SU-DHL-6 (cell line): Measurements from ENCODE around the gene FAM217B.
A peak's percentile ranks its signal among the peaks of the same experiment; 100 is the strongest.

Experiments used
- H2AFZ ChIP-seq: fragments of 200-600 bp; sonication (generic); 2 replicates; pipeline ENCODE4 v1.6.1; 2014; ENCODE audit warnings: low read depth, mild to moderate bottlenecking, moderate library complexity, mixed read lengths, antibody characterized with exemption, low read length; ENCODE audit not compliant: severe bottlenecking
- H3F3A ChIP-seq: fragments of 200-600 bp; shearing (Covaris generic); 2 replicates; pipeline ENCODE4 v1.6.0; 2016; ENCODE audit warnings: antibody characterized with exemption, mild to moderate bottlenecking; ENCODE audit not compliant: insufficient read depth
- H3K27ac ChIP-seq: fragments of 200-600 bp; sonication (generic); 2 replicates; pipeline ENCODE4 v1.5.1; 2016; ENCODE audit warnings: low read depth, mild to moderate bottlenecking, low read length, moderate library complexity, mixed read lengths
- H3K27me3 ChIP-seq: fragments of 200-600 bp; sonication (generic), shearing (Covaris generic); 2 replicates; pipeline ENCODE4 v1.6.0; 2014; ENCODE audit warnings: mild to moderate bottlenecking, low read length
- H3K36me3 ChIP-seq: fragments of 200-600 bp; sonication (generic); 2 replicates; pipeline ENCODE4 v1.6.1; 2014; ENCODE audit warnings: mild to moderate bottlenecking, low read length, mixed read lengths
- H3K4me2 ChIP-seq: fragments of 300-600, 200-600 bp; shearing (Covaris generic), sonication (generic); 2 replicates; pipeline ENCODE4 v1.6.0; 2014; ENCODE audit warnings: low read length, low read depth, mild to moderate bottlenecking; ENCODE audit not compliant: poor library complexity, severe bottlenecking
- H3K4me3 ChIP-seq: fragments of 200-600 bp; sonication (generic); 2 replicates; pipeline ENCODE4 v1.5.1; 2014; ENCODE audit warnings: antibody characterized with exemption, low read length, mild to moderate bottlenecking, mixed read lengths; ENCODE audit not compliant: insufficient read depth, poor library complexity, severe bottlenecking
- H3K79me2 ChIP-seq: fragments of 200-600 bp; sonication (generic); 2 replicates; pipeline ENCODE4 v1.6.1; 2014; ENCODE audit warnings: mild to moderate bottlenecking, low read length, moderate library complexity; ENCODE audit not compliant: insufficient read depth
- H3K9ac ChIP-seq: fragments of 200-600 bp; sonication (generic); 2 replicates; pipeline ENCODE4 v1.7.0; 2014; ENCODE audit warnings: mild to moderate bottlenecking, low read length
- H3K9me2 ChIP-seq: fragments of 200-600 bp; sonication (generic); replicated peaks from 2 replicates; pipeline ENCODE4 v1.6.1; 2014; ENCODE audit warnings: low read length; ENCODE audit not compliant: insufficient read depth
- H3K9me3 ChIP-seq: fragments of 200-600 bp; sonication (generic); 2 replicates; pipeline ENCODE4 v1.6.1; 2014; ENCODE audit warnings: low read length, mixed read lengths; ENCODE audit not compliant: insufficient read depth
- H4K20me1 ChIP-seq: fragments of 200-600 bp; sonication (generic); 2 replicates; pipeline ENCODE4 v1.6.1; 2014; ENCODE audit warnings: low read depth, mild to moderate bottlenecking, antibody characterized with exemption, low read length, moderate library complexity, mixed read lengths
- CTCF ChIP-seq: fragments of 200-600 bp; sonication (generic); IDR thresholded peaks from one replicate; pipeline ENCODE4 v1.5.1; 2017; ENCODE audit warnings: antibody characterized with exemption, mild to moderate bottlenecking, low read length, moderate library complexity; ENCODE audit not compliant: insufficient read depth, poor library complexity, severe bottlenecking
- EZH2phosphoT487 ChIP-seq: fragments of 200-600 bp; sonication (generic), shearing (Covaris generic); conservative IDR thresholded peaks from 2 replicates; pipeline ENCODE4 v1.6.1; 2018; ENCODE audit warnings: mild to moderate bottlenecking, antibody characterized with exemption, low read length, moderate library complexity, mixed read lengths

Gene FAM217B

GRCh38 chr20:59939052-59939878, 924 bp upstream of the FAM217B start:
- no peaks in the 10 kb centered on the region for H3K9me2 ChIP-seq
- H4K20me1 ChIP-seq: no peaks in the 10 kb centered on the region
- H3K79me2 ChIP-seq: peaks cover 15% of the 10 kb centered on the region
- H3K4me2 ChIP-seq: peak overlapping the region; percentile 76
- no peaks in the 10 kb centered on the region for H3K9me3 ChIP-seq
- H3K4me3 ChIP-seq: peak overlapping the region; percentile 65
- H3K9ac ChIP-seq: peak overlapping the region; percentile 77
- no peak for TF ChIP-seq CTCF
- TF ChIP-seq EZH2phosphoT487: no peak
- H3F3A ChIP-seq: peaks cover 23% of the 10 kb centered on the region
- H2AFZ ChIP-seq: peak overlapping the region; percentile 99
- H3K27ac ChIP-seq: no peak overlapping the region
- H3K27me3 ChIP-seq: no peaks in the 10 kb centered on the region
- H3K36me3 ChIP-seq: peaks cover 22% of the 10 kb centered on the region

- Histone ChIP-seq H3K27ac (no peak overlapping the region), H3K4me3 (peak overlapping the region; percentile 65), H3K27me3 (no peaks in the 10 kb centered on the region), H4K20me1 (no peaks in the 10 kb centered on the region), H3K9ac (peak overlapping the region; percentile 77), H3K36me3 (peaks cover 22% of the 10 kb centered on the region), H3K9me2 (no peaks in the 10 kb centered on the region), H2AFZ (peak overlapping the region; percentile 99), H3K4me2 (peak overlapping the region; percentile 76), H3K79me2 (peaks cover 15% of the 10 kb centered on the region), H3K9me3 (no peaks in the 10 kb centered on the region), H3F3A (peaks cover 23% of the 10 kb centered on the region)
- TF ChIP-seq EZH2phosphoT487: no peak
Observed at GRCh38 chr20:59939879-59940128, 385 bp upstream of the FAM217B start.

- Histone ChIP-seq H3K27ac (peak overlapping the region; percentile 74), H4K20me1 (no peaks in the 10 kb centered on the region)
Observed at GRCh38 chr20:59940956-59941294, 736 bp downstream of the FAM217B start.

More at GRCh38 chr20:59940956-59941294, 736 bp downstream of the FAM217B start:
- no peaks in the 10 kb centered on the region for H3K9me3 ChIP-seq
- H3F3A ChIP-seq: peaks cover 23% of the 10 kb centered on the region
- H3K4me2 ChIP-seq: peak overlapping the region; percentile 76
- H3K9ac ChIP-seq: peak overlapping the region; percentile 77
- peak overlapping the region; percentile 65 for H3K4me3 ChIP-seq
- H3K36me3 ChIP-seq: peaks cover 22% of the 10 kb centered on the region
- H2AFZ ChIP-seq: peak overlapping the region; percentile 93
- TF ChIP-seq EZH2phosphoT487: no peak
- no peak for TF ChIP-seq CTCF
- H3K27me3 ChIP-seq: no peaks in the 10 kb centered on the region
- H3K79me2 ChIP-seq: peaks cover 15% of the 10 kb centered on the region
- H3K9me2 ChIP-seq: no peaks in the 10 kb centered on the region
